Adrenal gland (tissue), 12 donors: Measurements from ENCODE around the gene GPR146. TPM values are rescaled to one million over a fixed set of nuclear protein-coding genes. Genes with fewer than 3 reads are reported as not detected.

ENCODE experiments used
- DNase-seq, 7 donors: peaks; one replicate each; pipeline ENCODE4 v3.0.0-alpha.2; 2019 to 2020
- H3K27ac ChIP-seq, 5 donors: fragments of 200-600 bp; sonication (generic) in 4 of 5; 1 replicate in 3 of 5; 2 replicates in 2 of 5; pipeline versions ENCODE4 v1.5.1 to v1.8.0; 2016 to 2020; ENCODE audit warnings: mild to moderate bottlenecking in 1 of 5
- H3K27me3 ChIP-seq: fragments of 200-600 bp; 2 replicates; pipeline ENCODE4 v1.8.0; 2021
- H3K36me3 ChIP-seq, 2 donors: fragments of 200-600 bp; replicated peaks in 1 of 2; 1 replicate in 1 of 2; 2 replicates in 1 of 2; pipeline versions ENCODE4 v1.5.1 to v1.8.0; 2018 to 2022
- H3K4me1 ChIP-seq, 2 donors: fragments of 200-600 bp; replicated peaks in 1 of 2; 1 replicate in 1 of 2; 2 replicates in 1 of 2; pipeline versions ENCODE4 v1.5.1 to v1.8.0; 2018 to 2021
- H3K4me3 ChIP-seq, 4 donors: fragments of 200-600 bp; sonication (generic) in 3 of 4; one replicate each; pipeline ENCODE4 v1.5.1; 2016 to 2018
- H3K9me3 ChIP-seq, 3 donors: fragments of 200-600 bp; sonication (generic) in 1 of 3; replicated peaks in 1 of 3; 1 replicate in 2 of 3; 2 replicates in 1 of 3; pipeline versions ENCODE4 v1.5.1 to v1.8.0; 2016 to 2021
- POLR2A ChIP-seq, 2 donors: fragments of 450-650 bp; IDR thresholded peaks; one replicate each; pipeline ENCODE4 v1.6.1; 2017; ENCODE audit warnings: antibody characterized with exemption in 2 of 2, mild to moderate bottlenecking in 2 of 2, moderate library complexity in 1 of 2
- WGBS, 4 donors: extraction: QIAGEN DNeasy Blood & Tissue Kit in 2 of 4; methylation state at CpG; one replicate each; pipeline versions ENCODE4 v1.1.5 to v1.1.7; 2013 to 2017; 5-methylcytosine and 5-hydroxymethylcytosine counted together
- intact Hi-C, 2 donors: fragments of 100-400 bp; cut with DNase I; formaldehyde crosslinking; loops; one replicate each; pipeline versions ENCODE4 v1.14.1 to v1.15.0; 2022 to 2023
- polyA plus RNA-seq, 3 donors: library from polyadenylated mRNA; stranded (reverse); fragments of 200-250 nt in 2 of 3; fragments of 350-450 nt in 1 of 3; fragmentation: Illumina TruSeq in 1 of 3; extraction: RNeasy Lipid Tissue Mini Kit (QIAGEN cat#74804) in 1 of 3; gene quantifications; one replicate each; pipeline ENCODE4 v1.2.3, GENCODE V29; 2013 to 2014
- total RNA-seq, 9 donors: library from RNA; depleted of rRNA in 4 of 9; stranded (reverse); fragments of >200 nt in 4 of 9; fragments of 120-200 nt in 1 of 9; fragmentation: NEBNext Ultra II Directional in 1 of 9; extraction: Animal tissue kit (Norgen Biotek cat#: 25700) in 1 of 9; gene quantifications; one replicate each; pipeline versions ENCODE4 v1.1.0 to v1.2.4, GENCODE V29; 2013 to 2023
- TF ChIP-seq, protein P1 (sequence below), 6 experiments: fragments of 450-650 bp in 4 of 6; fragments of 200-600 bp in 2 of 6; sonication (generic) in 1 of 6; IDR thresholded peaks; 1 replicate in 5 of 6; 2 replicates in 1 of 6; pipeline versions ENCODE4 v1.5.1 to v1.8.0; 2016 to 2021; ENCODE audit warnings: antibody characterized with exemption in 6 of 6, mild to moderate bottlenecking in 2 of 6, moderate library complexity in 1 of 6
- donor health status: healthy with polysubstance abuse.
- donor health status: Bipolar disorder and iron deficiency.
- donor health status: DM: yes; HTN: yes; CAD: no.
- donor health status: DM: no; HTN: no; CAD: no.
- donor health status: DM: no; HTN: no; CAD: no.
- donor health status: DM: yes; HTN: yes; CAD: no.

Gene GPR146
- total and polyA plus RNA-seq, 12 donors: 0.90 to 17.3 (median 8.7) TPM

DNA sequence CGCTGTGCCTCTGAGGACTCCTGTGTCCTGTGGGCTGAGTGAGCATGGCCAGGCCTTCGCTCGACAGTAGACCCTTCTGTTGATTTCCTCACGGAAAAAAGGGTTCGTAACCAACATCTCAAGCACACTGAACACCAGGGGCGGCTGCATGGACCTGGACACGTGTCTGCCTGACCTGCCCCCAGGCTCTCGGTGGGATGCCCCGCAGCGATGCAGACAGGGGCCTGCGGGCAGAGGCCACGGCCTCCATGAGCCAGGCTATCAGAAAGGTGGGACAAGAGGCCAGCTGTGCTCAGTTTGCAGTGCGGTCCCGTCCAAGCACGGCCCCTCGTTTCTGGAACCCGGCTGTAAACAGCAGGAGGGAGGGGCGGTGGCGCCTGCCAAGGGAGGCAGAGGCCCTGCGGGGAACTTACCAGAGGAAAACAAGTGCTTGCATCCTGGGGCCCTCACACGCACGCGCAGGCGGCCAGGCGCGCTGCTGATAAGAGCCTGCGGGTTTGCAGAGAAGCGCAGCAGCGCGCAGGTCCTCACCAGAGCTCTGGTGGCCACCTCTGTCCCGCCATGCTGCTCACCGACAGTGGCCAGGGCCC is 10.6 kb downstream of the GPR146 start:
- Histone ChIP-seq H3K9me3 (no peaks in the 10 kb centered on the region), H3K36me3 (no peaks in the 10 kb centered on the region), H3K27me3 (no peaks in the 10 kb centered on the region), H3K4me3 (no peak overlapping the region), H3K27ac (peak overlapping the region in 2 of 5 donors; percentile 73 to 88), H3K4me1 (peaks cover 0 to 39% of the 10 kb centered on the region in 2 donors)
- DNase-seq: peak in 5 of 7 donors; percentile 41 to 88 (median 51)
- 50 to 65% (median 61%) methylated on average over 24 to 32 of the region's 32 CpGs for WGBS, 4 donors
- intact Hi-C loops: no loop called here
- TF ChIP-seq, protein P1, sequence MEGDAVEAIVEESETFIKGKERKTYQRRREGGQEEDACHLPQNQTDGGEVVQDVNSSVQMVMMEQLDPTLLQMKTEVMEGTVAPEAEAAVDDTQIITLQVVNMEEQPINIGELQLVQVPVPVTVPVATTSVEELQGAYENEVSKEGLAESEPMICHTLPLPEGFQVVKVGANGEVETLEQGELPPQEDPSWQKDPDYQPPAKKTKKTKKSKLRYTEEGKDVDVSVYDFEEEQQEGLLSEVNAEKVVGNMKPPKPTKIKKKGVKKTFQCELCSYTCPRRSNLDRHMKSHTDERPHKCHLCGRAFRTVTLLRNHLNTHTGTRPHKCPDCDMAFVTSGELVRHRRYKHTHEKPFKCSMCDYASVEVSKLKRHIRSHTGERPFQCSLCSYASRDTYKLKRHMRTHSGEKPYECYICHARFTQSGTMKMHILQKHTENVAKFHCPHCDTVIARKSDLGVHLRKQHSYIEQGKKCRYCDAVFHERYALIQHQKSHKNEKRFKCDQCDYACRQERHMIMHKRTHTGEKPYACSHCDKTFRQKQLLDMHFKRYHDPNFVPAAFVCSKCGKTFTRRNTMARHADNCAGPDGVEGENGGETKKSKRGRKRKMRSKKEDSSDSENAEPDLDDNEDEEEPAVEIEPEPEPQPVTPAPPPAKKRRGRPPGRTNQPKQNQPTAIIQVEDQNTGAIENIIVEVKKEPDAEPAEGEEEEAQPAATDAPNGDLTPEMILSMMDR (IDR thresholded peaks at IDR 0.05): no peak
- TF ChIP-seq POLR2A (IDR thresholded peaks at IDR 0.05): no peak

DNA sequence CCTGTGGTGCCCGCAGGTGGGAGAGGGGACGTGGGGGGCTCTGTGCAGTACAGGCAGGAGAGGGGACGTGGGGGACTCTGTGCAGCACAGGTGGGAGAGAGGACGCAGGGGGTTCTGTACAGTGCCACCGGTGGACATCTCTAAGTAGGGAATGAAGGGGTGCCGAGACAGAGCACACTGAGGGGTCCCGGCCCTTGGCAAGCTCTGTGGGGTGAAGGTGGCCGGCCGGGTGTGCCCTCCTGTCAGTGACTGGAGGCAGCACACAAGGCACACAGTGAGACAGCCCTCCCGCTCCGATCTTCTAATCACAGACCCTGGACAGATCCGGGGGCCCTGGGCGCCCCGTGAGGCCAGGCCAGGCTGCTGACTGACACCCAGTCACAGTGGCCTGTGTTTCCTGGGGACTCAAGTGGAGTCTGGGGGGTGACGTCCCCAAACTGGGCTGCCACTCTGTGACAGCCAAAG is 11.2 kb downstream of the GPR146 start:
- no peak for DNase-seq
- H3K27ac ChIP-seq: peak overlapping the region in 2 of 5 donors; percentile 73 to 88
- no peaks in the 10 kb centered on the region for H3K9me3 ChIP-seq
- intact Hi-C loops: no loop called here
- H3K36me3 ChIP-seq: no peaks in the 10 kb centered on the region
- H3K27me3 ChIP-seq: no peaks in the 10 kb centered on the region
- peaks cover 0 to 45% of the 10 kb centered on the region in 2 donors for H3K4me1 ChIP-seq
- 57 to 80% (median 64%) methylated on average over 9 to 15 of the region's 15 CpGs for WGBS, 4 donors
- no peak for TF ChIP-seq POLR2A (IDR thresholded peaks at IDR 0.05)
- TF ChIP-seq, protein P1 (IDR thresholded peaks at IDR 0.05): no peak
- no peak overlapping the region for H3K4me3 ChIP-seq

DNA sequence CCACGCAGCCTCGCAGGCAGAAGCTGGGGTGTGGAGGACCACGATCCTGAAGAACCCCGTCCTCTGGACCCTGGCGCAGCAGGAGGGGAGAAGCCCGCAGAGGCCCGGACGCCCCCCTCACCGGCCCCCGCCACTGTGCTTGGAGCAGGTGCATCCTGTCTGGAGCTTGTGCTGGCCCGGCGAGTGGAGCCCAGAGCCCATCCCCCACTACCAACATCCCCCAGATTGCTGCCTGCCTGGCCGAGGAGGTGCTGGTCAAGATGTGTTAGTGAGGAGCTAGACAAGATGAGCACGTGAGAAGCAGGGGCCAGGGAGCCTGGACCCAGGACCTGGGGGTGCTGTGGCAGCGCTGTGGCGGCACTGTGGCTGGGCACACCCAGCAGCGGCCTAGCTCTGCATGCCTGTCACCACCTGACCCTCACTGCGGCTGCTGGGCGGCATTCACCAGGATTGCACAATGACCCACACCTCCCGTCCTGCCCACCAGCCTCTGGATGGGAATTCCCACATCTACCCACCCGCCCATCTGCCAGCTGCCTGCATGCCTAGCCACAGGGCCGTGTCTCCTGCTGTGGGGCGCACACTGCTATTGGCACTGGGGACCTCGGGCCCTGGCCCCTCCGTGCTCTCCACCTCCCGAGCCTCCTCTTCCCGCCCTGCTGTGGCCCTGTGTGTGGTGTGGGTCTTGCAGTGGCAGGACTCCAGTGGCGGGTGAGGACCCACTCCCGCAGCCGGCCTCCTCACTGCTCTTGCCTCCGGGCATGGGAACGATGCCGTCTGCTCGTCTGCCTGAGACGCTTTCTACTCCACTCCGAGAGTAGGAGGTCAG is 11.8 kb downstream of the GPR146 start:
- no peak for DNase-seq
- Histone ChIP-seq H3K4me3 (no peak overlapping the region), H3K4me1 (peaks cover 0 to 48% of the 10 kb centered on the region in 2 donors), H3K27ac (peak overlapping the region in 2 of 5 donors; percentile 8 to 88), H3K36me3 (no peaks in the 10 kb centered on the region), H3K9me3 (no peaks in the 10 kb centered on the region), H3K27me3 (no peaks in the 10 kb centered on the region)
- intact Hi-C loops: no loop called here
- TF ChIP-seq POLR2A (IDR thresholded peaks at IDR 0.05): no peak
- TF ChIP-seq, protein P1 (IDR thresholded peaks at IDR 0.05): no peak
- WGBS, 4 donors: 71 to 85% (median 78%) methylated on average over 6 to 36 of the region's 36 CpGs

DNA sequence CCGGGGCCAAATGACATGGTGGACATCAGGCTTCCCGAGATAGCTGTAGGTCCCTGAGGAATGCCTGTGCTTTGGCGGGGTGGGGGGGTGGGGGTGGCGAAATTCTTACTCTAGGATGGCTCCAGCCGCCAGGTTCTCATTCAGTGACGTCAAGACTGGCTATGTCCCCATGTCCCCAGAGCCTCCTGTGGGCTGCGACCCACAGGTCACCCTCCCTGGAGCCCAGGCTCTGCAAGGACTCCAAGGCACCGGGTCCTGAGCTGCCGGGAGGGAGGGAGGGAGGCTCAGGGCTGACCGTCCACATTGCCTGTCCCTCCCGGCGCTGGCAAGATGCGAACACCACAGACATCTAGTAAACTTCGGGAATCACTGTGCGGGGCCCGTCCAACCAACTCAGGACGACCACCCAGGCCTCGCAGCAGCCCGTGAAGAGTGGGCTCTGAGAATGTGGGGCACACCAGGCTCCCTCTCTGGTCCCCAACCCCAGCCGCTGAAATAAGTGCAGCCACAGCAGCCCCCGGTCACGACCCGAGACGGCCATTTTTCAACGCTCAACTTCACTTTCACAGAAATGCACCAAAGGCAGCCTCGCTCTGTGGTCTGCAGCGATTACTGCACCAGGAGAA is 12.6 kb downstream of the GPR146 start:
- H3K27ac ChIP-seq: no peak overlapping the region
- peaks cover 0 to 42% of the 10 kb centered on the region in 2 donors for H3K4me1 ChIP-seq
- 91 to 92% (median 91%) methylated on average over 16 to 27 of the region's 27 CpGs for WGBS, 4 donors
- no peak for TF ChIP-seq POLR2A (IDR thresholded peaks at IDR 0.05)
- TF ChIP-seq, protein P1 (IDR thresholded peaks at IDR 0.05): no peak
- H3K9me3 ChIP-seq: no peaks in the 10 kb centered on the region
- H3K27me3 ChIP-seq: no peaks in the 10 kb centered on the region
- H3K36me3 ChIP-seq: no peaks in the 10 kb centered on the region
- intact Hi-C loops: no loop called here
- no peak overlapping the region for H3K4me3 ChIP-seq
- DNase-seq: no peak
